NK-92 (cell line): ENCODE results near the gene ZCCHC9.
"Not testable (repeated sequence)": the region's sequence is repeated elsewhere in the genome, so short reads cannot be mapped to it uniquely, and the experiment has no call there.

Experiments
- DNase-seq: peaks from one replicate; lab custom pipeline; 2025; ENCODE audit not compliant: unreplicated experiment; lab: John Stamatoyannopoulos, UW

ZCCHC9 gene

GRCh38 chr5:81301271-81302015 is at the start of gene ZCCHC9:
Gene ZCCHC9, plus strand, starts transcription at chr5:81301587. Its CDS starts 3,171 bp downstream, at chr5:81304758.
- peak; percentile 32 for DNase-seq

GRCh38 chr5:81251922-81252321 is 49.5 kb upstream of the ZCCHC9 start:
- no peak for DNase-seq

GRCh38 chr5:81252904-81253303 is 48.5 kb upstream of the ZCCHC9 start:
- no peak for DNase-seq

GRCh38 chr5:81253875-81254274 is 47.5 kb upstream of the ZCCHC9 start:
- no peak for DNase-seq

GRCh38 chr5:81254886-81255559 is 46.4 kb upstream of the ZCCHC9 start:
- DNase-seq, result no peak

- DNase-seq, result no peak
Measured at GRCh38 chr5:81256766-81257165, 44.6 kb upstream of the ZCCHC9 start.

GRCh38 chr5:81262796-81263195 is 38.6 kb upstream of the ZCCHC9 start:
- DNase-seq, result not testable (repeated sequence)

- DNase-seq, result no peak
Measured at GRCh38 chr5:81265101-81265500, 36.3 kb upstream of the ZCCHC9 start.

GRCh38 chr5:81268521-81269196 is 32.7 kb upstream of the ZCCHC9 start:
- no peak for DNase-seq

- no peak for DNase-seq
Measured at GRCh38 chr5:81269751-81270393, 31.5 kb upstream of the ZCCHC9 start.

GRCh38 chr5:81270394-81271027 is 30.9 kb upstream of the ZCCHC9 start:
- DNase-seq, result not testable (repeated sequence)

- no peak for DNase-seq
Measured at GRCh38 chr5:81283976-81284375, 17.4 kb upstream of the ZCCHC9 start.

GRCh38 chr5:81286059-81286617 is 15.2 kb upstream of the ZCCHC9 start:
- no peak for DNase-seq

- DNase-seq, result no peak
Measured at GRCh38 chr5:81288021-81288433, 13.4 kb upstream of the ZCCHC9 start.

GRCh38 chr5:81290146-81290545 is 11.2 kb upstream of the ZCCHC9 start:
- DNase-seq, result no peak

- no peak for DNase-seq
Measured at GRCh38 chr5:81292130-81292529, 9.3 kb upstream of the ZCCHC9 start.

- not testable (repeated sequence) for DNase-seq
Measured at GRCh38 chr5:81294021-81294420, 7.4 kb upstream of the ZCCHC9 start.

- no peak for DNase-seq
Measured at GRCh38 chr5:81297531-81297930, 3.9 kb upstream of the ZCCHC9 start.

- DNase-seq, result no peak
Measured at GRCh38 chr5:81300921-81301270, 491 bp upstream of the ZCCHC9 start.

GRCh38 chr5:81302596-81302995 is 1.2 kb downstream of the ZCCHC9 start:
- no peak for DNase-seq

- no peak for DNase-seq
Measured at GRCh38 chr5:81303563-81303962, 2.2 kb downstream of the ZCCHC9 start.
